Measurements from ENCODE around the gene PXDN.
"Not testable (repeated sequence)": the region's sequence is repeated elsewhere in the genome, so short reads cannot be mapped to it uniquely, and the experiment has no call there.

PXDN gene

DNA sequence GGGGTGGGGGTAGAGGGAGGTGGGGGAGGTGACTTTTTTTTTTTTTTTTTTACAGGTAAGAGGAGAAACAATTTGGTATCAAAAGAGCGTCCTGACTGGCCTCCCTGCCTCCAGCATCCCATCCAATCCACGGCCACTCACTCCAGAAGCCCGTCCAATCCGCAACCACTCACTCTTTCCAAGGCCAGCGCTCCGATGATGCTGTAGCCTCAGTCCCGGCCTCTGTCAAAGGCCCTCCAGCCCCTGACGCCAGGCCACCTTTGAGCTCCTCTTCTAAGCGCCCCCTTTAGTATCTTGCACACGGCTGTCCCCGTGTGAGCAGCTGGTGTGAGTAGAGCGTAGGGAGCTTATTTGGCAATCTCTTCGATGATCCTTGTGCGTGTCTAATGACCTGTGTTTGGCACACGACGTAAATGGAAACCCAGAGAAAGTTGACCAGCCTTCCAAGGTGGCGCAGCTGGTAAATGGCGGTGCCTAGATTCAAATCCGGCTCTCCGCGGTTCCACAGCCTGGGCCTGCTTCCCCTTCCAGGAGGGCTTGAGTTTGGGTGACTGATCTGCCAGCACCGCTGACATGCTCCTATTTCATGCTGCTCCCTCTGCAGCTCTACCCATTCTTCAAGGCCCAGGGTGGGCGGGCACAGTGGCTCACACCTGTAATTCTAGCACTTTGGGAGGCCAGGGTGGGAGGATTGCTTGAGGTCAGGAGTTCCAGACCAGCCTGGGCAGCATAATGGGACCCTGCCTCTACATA is 23.8 kb upstream of the PXDN start:
- no peak for DNase-seq (ENCODE audit: low read depth)
- TF ChIP-seq, protein P1, sequence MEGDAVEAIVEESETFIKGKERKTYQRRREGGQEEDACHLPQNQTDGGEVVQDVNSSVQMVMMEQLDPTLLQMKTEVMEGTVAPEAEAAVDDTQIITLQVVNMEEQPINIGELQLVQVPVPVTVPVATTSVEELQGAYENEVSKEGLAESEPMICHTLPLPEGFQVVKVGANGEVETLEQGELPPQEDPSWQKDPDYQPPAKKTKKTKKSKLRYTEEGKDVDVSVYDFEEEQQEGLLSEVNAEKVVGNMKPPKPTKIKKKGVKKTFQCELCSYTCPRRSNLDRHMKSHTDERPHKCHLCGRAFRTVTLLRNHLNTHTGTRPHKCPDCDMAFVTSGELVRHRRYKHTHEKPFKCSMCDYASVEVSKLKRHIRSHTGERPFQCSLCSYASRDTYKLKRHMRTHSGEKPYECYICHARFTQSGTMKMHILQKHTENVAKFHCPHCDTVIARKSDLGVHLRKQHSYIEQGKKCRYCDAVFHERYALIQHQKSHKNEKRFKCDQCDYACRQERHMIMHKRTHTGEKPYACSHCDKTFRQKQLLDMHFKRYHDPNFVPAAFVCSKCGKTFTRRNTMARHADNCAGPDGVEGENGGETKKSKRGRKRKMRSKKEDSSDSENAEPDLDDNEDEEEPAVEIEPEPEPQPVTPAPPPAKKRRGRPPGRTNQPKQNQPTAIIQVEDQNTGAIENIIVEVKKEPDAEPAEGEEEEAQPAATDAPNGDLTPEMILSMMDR (IDR thresholded peaks at IDR 0.05; ENCODE audit: low read length, missing control alignments), result no peak
- H3K4me3 ChIP-seq (replicated peaks; ENCODE audit: low read depth, low read length), result no peak overlapping the region

DNA sequence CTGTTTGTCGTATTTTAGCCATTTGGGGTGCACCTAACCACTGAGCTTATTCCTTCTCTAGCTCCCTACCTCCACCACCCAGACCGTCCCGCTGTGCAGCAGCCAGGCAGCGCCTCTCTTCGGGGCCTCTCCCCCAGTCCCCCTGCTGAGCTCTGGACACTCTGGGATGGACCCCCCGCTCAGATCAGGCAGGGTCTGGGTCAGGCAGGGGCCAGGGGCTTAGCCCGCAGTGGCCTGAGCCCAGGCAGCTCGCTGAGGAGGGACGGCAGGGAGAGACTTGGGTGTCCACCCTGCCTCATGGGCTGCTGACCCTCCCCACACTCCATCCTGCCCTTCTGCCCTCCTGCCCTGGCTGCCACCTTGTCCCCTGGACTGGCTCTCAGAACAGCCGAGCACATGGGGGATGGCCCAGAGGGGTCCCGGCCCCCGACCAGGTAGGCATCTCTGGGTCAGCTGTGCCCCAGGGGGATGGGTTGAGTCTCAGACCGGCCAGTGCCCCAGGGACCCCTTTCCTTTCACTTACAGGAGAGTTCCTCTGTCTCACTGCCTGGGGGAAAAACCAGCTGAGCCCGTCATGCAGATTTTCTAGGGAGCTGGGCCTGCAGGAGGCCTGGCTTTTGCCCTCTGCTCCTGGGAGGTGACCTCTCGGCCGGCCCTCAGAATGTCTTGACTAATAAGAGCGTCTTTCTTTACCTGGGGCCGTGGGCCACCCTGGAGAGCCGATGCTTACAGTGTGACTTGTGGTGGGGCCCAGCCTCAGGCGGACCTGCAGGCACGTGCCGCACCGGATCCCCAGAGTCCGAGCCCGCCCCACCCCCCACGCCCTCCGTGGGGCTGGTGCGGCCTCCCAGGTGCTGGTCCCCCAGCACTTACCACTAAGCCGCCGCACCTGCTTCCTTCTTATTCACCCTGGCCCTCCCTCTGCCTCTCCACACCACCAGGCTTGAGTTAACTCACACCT is 22.8 kb upstream of the PXDN start:
- no peak for DNase-seq (ENCODE audit: low read depth)
- TF ChIP-seq, protein P1 (IDR thresholded peaks at IDR 0.05; ENCODE audit: low read length, missing control alignments), result no peak
- H3K4me3 ChIP-seq (replicated peaks; ENCODE audit: low read depth, low read length), result no peak overlapping the region

GRCh38 chr2:1766425-1766824 is 22.1 kb upstream of the PXDN start:
- DNase-seq (ENCODE audit: low read depth), result no peak
- TF ChIP-seq, protein P1 (IDR thresholded peaks at IDR 0.05; ENCODE audit: low read length, missing control alignments), result no peak

DNA sequence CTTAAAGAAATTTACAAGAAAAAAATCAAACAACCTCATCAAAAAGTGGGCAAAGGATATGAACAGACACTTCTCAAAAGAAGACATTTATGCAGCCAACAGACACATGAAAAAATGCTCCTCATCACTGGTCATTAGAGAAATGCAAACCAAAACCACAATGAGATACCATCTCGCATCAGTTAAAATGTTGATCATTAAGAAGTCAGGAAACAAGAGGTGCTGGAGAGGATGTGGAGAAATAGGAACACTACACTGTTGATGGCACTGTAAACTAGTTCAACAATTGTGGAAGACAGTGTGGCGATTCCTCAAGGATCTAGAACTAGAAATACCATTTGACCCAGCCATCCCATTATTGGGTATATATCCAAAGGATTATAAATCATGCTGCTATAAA is 20.9 kb upstream of the PXDN start:
- not testable (repeated sequence) for DNase-seq (ENCODE audit: low read depth); H3K4me3 ChIP-seq (replicated peaks; ENCODE audit: low read depth, low read length)

More at GRCh38 chr2:1766425-1766824, 22.1 kb upstream of the PXDN start:
- H3K4me3 ChIP-seq (replicated peaks; ENCODE audit: low read depth, low read length), result no peak overlapping the region

DNA sequence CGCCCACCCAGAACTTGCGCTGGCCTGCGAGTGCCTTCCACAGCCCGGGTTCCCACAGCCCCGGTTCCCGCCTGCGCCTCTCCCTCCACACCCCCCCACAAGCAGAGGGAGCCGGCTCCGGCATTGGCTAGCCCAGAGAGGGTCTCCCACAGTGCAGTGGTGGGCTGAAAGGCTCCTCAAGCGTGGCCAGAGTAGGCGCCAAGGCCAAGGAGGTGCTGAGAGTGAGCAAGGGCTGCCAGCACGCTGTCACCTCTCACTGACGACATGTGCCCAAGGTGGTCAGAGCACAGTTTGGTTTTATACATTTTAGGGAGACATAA is 15.3 kb upstream of the PXDN start:
- no peak for DNase-seq (ENCODE audit: low read depth)
- no peak overlapping the region for H3K4me3 ChIP-seq (replicated peaks; ENCODE audit: low read depth, low read length)
- TF ChIP-seq, protein P1 (IDR thresholded peaks at IDR 0.05; ENCODE audit: low read length, missing control alignments), result no peak

- no peak for DNase-seq (ENCODE audit: low read depth)
- H3K4me3 ChIP-seq (replicated peaks; ENCODE audit: low read depth, low read length), result no peak overlapping the region
- TF ChIP-seq, protein P1 (IDR thresholded peaks at IDR 0.05; ENCODE audit: low read length, missing control alignments), result no peak
Observed at GRCh38 chr2:1758774-1759610, 14.7 kb upstream of the PXDN start.

DNA sequence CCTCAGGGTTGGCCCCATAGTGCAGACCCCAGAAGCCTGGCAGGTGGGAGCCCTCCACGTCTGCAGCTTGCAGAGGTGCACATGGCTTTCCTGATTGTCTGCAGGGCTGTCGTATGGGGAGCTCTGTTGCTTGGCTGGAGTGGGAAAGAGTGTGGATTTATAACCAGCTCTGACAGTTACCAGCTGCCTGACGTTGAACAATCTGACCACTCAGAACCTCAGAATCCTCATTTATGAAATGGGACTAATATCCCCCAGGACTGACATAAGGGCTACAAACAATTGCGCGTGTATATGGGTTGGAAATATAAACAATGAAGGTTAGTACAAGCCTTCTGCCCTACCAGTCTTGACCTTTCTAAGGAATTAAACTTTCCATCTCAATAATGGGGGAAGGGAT is 13.9 kb upstream of the PXDN start:
- DNase-seq (ENCODE audit: low read depth), result no peak
- TF ChIP-seq, protein P1 (IDR thresholded peaks at IDR 0.05; ENCODE audit: low read length, missing control alignments), result no peak
- no peak overlapping the region for H3K4me3 ChIP-seq (replicated peaks; ENCODE audit: low read depth, low read length)
